NK-92 (cell line): ENCODE data around the gene LBH.

ENCODE experiments used
- DNase-seq: peaks from one replicate; lab custom pipeline; 2025; ENCODE audit not compliant: unreplicated experiment; lab: John Stamatoyannopoulos, UW

Gene LBH

DNA sequence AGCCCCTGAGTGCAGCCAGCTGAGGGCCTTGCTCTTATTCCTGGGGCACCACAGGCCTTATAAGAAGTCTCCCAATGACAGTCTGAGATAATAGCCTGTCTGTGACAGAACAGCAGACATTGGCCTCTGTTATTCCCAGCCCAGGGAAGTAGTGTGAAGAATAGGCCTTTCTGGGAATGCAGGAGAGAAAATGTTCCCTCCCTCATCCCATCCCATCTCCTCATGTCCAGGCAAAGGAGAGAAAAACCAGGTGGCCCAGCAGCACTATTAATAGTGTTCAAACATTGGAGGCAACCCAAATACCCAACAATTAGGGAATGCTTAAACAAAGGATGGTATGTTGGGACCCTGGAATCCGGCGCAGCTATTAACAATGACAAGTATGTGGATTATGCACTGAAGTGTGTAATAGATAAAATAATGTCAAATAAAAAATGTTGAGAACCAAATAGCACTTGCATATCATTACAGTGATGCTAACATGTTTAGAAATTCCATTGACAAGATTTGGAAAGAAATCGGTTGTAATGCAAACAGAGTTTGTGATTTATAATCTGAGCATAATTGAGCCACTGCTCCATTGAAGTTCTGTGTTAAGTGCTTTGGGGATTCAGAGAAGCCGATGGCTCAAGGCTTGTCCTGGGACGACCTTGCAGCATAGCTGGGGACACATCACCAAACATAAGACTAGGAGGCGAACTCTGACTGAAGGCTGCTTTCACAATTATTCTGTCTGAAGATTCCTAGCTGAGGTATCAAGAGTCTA, 69.3 kb downstream of the LBH start:
- DNase-seq = no peak

DNA sequence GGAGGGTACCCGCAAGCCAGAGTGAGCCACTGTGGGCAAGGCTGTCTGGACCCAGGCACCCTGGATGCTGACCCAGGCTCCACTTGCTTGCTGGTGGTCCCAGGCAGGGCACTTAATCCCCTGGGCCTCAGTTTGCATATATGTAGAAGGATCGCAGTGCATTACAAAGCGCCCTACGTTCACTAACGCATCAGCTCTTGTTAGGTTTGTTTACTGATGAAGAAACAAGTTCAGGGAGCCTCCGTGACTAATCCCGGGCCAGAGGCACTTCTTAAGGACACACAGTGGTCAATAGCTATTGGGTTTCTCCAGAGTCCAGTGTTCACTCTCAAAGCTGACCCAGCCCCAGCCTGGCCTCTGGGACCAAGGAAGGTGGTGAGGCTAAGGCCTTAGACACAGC, 70.2 kb downstream of the LBH start:
- DNase-seq = no peak

GRCh38 chr2:30302566-30302965, 71.2 kb downstream of the LBH start:
- no peak for DNase-seq

DNA sequence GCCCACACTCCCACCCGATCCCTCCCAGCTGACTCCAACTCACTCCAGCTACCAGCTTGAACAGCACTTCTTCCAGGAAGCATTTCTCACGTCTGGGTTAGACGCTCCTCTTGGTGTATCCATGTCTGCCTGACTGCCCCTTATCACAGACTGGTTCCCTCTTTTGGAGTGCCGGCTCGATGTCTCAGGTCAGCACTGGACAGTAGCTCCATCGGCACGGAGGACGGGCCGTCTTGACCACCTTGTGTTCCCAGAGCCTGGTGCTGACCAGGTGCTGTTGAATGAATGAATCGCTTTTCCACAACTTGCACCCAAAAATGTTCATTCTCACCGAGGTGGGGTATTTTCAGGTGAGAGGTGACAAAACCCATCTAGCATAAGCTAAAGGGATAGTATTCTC, 71.8 kb downstream of the LBH start:
- no peak for DNase-seq

- no peak for DNase-seq
These were observed 73.9 kb downstream of the LBH start for GRCh38 chr2:30305235-30305634.

DNA sequence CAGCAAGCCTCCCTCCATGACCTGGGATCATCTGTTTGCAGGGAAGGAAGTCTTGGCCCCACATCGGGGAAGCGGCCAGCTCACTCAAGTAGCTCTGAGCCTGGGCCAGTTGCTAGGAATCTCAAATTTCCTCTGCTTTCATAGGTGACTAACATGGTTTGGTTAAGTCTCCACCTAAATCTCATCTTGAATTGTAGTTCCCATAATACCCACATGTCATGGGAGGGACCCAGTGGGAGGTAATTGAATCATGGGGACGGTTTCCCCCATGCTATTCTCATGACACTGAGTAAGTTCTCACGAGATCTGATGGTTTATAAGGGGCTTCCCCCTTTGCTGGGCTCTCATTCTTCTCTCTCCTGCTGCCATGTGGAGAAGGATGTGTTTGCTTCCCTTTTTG, 75.2 kb downstream of the LBH start:
- DNase-seq = no peak

- no peak for DNase-seq
These were observed 76.9 kb downstream of the LBH start for GRCh38 chr2:30308280-30308679.
